VCaP (cell line): ENCODE measurements around the gene EXOC7.

Experiments
- H3K27ac ChIP-seq: fragments of 450-650 bp; 2 replicates; pipeline ENCODE4 v1.5.1; 2017
- TF ChIP-seq, protein P1 (sequence below): fragments of 450-650 bp; conservative IDR thresholded peaks from 2 replicates; pipeline ENCODE4 v1.5.1; 2017; ENCODE audit warnings: mild to moderate bottlenecking, moderate library complexity

The EXOC7 gene

GRCh38 chr17:76076146-76076764, 27.3 kb downstream of the EXOC7 start:
- TF ChIP-seq, protein P1, sequence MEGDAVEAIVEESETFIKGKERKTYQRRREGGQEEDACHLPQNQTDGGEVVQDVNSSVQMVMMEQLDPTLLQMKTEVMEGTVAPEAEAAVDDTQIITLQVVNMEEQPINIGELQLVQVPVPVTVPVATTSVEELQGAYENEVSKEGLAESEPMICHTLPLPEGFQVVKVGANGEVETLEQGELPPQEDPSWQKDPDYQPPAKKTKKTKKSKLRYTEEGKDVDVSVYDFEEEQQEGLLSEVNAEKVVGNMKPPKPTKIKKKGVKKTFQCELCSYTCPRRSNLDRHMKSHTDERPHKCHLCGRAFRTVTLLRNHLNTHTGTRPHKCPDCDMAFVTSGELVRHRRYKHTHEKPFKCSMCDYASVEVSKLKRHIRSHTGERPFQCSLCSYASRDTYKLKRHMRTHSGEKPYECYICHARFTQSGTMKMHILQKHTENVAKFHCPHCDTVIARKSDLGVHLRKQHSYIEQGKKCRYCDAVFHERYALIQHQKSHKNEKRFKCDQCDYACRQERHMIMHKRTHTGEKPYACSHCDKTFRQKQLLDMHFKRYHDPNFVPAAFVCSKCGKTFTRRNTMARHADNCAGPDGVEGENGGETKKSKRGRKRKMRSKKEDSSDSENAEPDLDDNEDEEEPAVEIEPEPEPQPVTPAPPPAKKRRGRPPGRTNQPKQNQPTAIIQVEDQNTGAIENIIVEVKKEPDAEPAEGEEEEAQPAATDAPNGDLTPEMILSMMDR = no peak
- no peak overlapping the region for H3K27ac ChIP-seq

GRCh38 chr17:76075364-76076145, 28.0 kb downstream of the EXOC7 start:
- no peak overlapping the region for H3K27ac ChIP-seq
- TF ChIP-seq, protein P1 = peak; percentile 37; the same call in 1 of the 2 replicates

DNA sequence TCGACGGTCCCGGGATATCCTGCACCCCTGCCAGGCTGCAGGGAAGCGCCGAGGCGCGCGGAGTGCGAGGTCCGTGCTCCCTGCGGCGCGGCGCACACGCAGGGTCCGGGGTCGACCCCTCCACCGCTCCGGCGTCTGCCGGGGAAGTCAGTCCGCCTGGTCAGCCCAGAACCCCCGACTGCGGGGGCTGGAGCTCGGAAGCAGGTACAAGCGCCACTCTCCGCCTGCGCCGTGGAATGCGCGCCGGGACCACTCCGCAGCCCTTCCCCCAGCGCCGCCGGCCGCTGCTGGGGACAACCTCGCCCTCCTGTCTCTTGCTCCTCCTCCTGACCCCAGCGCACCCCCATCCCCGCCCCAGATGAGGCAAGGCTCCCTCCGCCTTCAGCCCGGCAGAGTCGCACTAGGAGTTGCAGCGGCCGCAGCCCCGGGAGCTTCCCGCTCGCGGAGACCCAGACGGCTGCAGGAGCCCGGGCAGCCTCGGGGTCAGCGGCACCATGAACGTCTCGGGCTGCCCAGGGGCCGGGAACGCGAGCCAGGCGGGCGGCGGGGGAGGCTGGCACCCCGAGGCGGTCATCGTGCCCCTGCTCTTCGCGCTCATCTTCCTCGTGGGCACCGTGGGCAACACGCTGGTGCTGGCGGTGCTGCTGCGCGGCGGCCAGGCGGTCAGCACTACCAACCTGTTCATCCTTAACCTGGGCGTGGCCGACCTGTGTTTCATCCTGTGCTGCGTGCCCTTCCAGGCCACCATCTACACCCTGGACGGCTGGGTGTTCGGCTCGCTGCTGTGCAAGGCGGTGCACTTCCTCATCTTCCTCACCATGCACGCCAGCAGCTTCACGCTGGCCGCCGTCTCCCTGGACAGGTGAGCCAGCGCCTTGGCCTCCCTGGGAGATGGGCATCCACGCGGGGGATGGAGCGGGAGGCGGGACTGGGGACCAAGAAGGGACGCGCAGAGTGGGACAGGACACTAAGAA, 28.9 kb downstream of the EXOC7 start, which contains the start of gene GALR2:
Gene GALR2 (plus strand): TSS at position 392 of the 974 bp plus-strand sequence. CDS start 103 bp downstream, at position 495.
- TF ChIP-seq, protein P1 = no peak
- no peak within 1 kb of the TSS for H3K27ac ChIP-seq

DNA sequence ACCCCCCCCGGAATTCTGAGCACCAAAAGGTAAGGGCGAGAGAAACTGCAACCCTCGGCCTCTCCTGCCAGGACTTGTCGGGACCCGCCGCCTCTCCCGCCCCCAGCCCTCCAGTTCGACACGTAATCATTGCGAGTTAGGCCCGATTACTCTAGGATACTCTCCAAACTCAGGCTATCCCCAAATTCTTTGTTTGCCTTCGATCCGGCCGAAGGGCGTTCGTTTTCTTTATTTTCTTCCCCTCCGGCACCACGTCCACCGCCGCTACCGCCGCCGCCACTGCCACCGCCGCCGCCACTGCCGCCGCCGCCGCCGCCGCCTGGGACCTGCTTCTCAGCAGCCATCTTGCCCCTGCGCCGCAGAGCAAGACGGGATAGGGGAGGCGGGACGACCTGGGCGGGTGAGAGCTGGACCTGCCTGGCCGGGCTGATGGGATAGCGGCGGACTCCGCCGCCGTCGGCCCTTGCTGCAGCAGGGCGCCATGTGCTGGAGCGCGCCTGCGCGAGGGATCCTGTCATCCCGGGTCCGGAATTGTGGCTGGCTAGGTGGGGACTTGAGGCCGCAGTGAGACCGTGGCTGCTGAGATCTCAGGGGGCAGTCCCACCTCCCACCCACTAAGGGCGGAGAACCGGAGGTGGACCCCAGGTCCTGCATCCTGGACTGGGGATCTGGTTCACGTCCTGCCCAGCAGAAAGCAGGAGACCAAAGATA, 31.3 kb downstream of the EXOC7 start, which contains the start of gene SRP68:
Gene SRP68 (minus strand): TSS at position 370 of the 711 bp plus-strand sequence. CDS start 26 bp downstream, at position 344.
- H3K27ac ChIP-seq = peak within 1 kb of the TSS; percentile 83
- TF ChIP-seq, protein P1 = no peak

GRCh38 chr17:76071531-76072147, 31.9 kb downstream of the EXOC7 start:
- TF ChIP-seq, protein P1 = no peak

GRCh38 chr17:76065775-76066174, 37.8 kb downstream of the EXOC7 start:
- TF ChIP-seq, protein P1 = no peak

More at GRCh38 chr17:76071531-76072147, 31.9 kb downstream of the EXOC7 start:
- peak overlapping the region; percentile 83 for H3K27ac ChIP-seq

More at GRCh38 chr17:76065775-76066174, 37.8 kb downstream of the EXOC7 start:
- H3K27ac ChIP-seq = no peak overlapping the region
